GM21367 (cell line): Measurements from ENCODE around the gene SIT1.
A peak's percentile ranks its signal among the peaks of the same experiment; 100 is the strongest.

Source experiments
- ATAC-seq: cut with Tn5 transposase; IDR thresholded peaks from one replicate; pipeline ENCODE4 v1.9.1; 2021; ENCODE audit not compliant: unreplicated experiment

SIT1 gene, protein sequence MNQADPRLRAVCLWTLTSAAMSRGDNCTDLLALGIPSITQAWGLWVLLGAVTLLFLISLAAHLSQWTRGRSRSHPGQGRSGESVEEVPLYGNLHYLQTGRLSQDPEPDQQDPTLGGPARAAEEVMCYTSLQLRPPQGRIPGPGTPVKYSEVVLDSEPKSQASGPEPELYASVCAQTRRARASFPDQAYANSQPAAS

DNA sequence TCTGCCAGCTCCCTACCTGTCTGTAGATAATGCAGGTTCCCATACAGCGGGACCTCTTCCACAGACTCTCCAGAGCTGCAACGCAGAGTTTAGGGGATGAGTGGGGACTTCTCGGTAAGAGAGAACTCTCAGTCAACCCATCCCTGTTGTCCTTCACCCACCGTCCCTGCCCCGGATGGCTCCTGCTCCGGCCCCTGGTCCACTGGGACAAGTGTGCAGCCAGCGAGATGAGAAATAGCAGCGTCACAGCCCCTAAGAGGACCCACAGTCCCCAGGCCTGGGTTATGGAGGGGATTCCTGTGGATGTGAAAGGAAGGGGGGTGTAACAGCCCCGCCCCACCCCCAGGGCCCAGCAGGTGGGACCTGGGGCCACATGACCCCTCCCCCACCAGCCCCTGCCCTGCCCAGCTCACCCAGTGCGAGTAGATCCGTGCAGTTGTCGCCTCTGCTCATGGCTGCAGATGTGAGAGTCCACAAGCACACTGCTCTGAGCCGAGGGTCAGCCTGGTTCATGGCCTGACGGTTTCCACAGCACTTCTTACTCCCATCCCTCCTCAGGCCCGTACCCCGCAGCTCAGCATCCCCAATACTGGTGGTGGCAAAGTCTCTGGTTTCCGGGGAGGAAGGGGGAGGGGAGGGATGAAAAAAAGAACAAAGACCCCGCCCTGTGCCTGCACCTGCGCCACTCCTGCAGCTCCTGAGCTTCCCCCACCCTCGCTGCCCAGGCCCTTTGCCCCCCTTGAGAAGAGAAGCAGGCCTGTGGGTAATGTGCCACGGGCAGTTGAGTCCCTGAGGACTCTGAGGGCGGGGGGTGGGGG lies at the start of gene SIT1:
SIT1 (minus strand) TSS at position 591 of the 818 bp plus-strand sequence; CDS start at position 513, 78 bp downstream.
- ATAC-seq: no peak

DNA sequence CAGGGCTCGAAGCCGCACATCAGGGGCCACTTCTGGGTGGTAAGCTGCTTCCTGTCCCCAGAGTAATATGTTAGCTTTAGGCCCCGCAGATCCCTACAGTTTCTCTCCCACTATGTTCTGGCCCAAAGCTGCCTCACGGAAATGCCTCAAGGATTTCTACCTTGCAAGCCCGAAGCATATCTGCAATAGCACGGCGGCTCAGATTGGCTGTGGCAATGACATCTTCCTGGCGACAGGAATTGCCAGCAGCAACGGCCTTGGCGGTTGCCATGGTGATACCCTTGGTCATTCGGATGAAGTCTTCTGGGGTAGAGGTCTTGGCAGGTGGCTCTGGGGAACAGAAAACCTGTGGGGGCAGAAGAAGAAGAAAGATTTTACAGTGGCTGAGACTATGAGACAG lies 49.3 kb upstream of the SIT1 start:
- ATAC-seq: no peak

DNA sequence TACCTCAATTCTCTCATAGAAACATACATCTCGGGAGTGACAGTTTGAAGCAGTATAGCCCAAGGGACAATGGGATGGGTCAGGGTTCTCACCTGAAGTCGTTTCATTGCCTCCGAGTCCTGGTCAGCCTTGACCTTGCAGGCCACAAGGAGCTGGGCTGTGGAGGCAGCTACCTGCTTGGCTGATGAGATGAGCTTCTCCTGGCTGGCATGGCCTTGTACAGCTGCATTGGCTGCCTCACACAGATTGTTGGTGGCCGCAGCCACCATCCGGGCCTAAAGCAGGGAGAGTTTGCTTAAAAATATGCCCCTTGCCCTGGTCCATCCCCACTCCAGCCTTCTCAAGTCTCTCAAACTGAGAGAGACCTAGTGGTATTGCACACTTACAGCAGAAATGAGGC lies 47.5 kb upstream of the SIT1 start:
- no peak for ATAC-seq

DNA sequence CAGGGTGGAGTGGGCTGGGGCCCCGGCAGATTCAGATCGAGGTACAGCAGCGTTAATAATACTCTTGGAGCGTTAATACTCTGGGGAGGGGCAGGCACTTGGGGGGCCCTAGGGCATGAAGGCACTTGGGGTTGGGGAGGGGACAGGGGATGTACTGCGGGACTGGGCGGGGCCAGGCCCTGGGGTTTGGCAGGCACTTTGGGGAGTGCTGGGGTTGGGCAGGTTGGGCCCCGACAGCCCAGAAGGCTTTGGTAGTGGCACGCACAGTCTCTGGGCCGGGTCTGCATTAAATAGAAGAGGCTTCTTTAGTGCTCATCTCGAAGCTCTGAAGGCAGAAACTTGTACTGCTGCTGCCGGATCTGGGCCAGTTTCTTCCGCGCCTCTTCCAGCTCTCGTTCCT lies 46.8 kb upstream of the SIT1 start:
- no peak for ATAC-seq

DNA sequence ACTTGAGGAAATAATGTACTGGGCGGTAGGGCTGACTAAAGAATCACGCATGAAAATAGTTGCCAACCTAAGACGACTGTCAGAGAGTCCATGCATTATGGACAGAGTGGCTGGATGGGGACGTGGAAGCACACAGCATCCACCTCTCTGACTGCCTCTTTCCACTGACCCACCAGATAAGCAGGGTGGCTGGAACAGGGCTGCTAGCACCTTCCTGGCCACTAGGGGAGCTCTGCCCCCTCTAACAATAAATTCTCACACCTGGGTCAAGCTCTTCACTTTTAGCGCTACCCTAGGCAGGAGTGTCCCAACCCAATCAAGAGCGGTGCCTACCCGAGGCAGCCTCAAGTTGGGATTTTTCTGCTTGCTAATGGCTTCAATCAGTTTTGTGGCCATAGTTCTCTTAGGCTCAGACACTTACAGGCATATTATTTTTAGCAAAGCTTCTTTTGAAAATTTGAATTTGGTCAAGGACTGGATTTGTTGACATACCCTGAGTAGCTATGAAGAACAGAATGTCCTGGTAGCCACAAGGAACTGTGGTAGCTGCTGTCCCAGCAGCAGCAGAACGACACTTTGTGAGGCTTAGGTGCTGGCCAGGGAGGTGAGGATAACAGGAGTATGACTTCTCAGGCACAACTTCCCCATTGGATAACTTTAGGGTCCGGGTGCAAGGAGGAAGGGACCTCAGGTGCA lies 45.9 kb upstream of the SIT1 start:
- peak; percentile 60 for ATAC-seq

DNA sequence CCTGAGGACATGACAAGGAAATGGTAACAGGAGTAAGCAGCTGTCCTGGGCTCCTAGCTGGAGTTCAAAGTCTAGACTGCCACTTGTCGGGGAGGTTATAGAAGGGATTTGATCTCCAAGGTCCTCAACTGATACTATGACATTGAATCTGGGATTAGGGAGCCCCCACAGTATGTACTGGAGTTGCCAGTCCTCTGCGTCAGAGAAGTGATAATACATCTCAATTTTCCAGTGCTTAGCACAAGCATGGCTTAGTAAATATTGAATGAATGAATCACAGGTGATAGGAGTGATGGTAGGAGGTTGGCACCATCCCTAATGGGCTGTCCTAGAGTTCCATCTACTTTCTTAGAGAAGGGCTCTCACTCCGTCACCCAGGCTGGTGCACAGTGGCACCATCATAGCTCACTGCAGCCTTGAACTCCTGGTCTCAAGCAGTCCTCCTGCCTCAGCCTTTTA lies 45.2 kb upstream of the SIT1 start:
- ATAC-seq: no peak

DNA sequence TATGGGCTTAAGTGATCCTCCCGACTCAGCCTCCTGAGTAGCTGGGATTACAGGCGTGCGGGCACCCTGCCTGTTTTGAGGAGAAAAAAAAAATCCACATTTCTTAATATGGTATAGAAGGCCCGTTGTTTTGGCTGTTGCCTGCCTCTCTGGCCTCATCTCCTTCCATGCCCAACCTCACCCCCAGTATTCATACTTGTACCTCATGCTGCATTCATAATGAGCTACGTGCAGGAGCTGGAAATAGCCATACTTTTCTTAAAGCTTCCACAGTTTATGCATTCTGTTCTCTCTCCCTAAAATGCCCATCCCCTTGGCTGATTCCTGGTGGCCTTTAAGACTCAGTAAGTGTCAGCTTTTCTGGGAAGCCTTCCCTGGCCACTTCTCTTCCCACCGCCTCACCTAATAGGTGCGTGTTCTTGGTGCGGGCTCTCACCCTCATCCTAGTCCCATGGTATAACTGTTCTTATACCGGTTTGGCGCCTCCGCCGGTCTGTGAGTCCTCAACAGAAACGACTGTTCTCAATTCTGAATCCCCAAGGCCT lies 41.1 kb upstream of the SIT1 start:
- no peak for ATAC-seq

DNA sequence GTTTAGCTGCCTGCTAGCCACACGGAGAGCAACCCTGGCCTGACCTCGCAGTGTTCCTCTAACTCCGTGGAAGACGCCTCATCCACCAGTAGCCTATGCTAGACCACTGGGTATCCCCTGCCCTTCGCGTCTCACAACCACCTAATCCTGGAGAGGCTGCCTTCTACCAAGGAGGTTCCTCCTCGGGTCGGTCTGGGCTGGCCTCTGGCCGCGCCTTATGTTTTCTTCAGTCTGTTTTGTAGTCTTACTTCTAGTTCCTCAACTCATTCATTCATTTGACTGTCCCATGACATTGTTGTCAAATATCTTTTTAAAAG lies 40.6 kb upstream of the SIT1 start:
- ATAC-seq: no peak

DNA sequence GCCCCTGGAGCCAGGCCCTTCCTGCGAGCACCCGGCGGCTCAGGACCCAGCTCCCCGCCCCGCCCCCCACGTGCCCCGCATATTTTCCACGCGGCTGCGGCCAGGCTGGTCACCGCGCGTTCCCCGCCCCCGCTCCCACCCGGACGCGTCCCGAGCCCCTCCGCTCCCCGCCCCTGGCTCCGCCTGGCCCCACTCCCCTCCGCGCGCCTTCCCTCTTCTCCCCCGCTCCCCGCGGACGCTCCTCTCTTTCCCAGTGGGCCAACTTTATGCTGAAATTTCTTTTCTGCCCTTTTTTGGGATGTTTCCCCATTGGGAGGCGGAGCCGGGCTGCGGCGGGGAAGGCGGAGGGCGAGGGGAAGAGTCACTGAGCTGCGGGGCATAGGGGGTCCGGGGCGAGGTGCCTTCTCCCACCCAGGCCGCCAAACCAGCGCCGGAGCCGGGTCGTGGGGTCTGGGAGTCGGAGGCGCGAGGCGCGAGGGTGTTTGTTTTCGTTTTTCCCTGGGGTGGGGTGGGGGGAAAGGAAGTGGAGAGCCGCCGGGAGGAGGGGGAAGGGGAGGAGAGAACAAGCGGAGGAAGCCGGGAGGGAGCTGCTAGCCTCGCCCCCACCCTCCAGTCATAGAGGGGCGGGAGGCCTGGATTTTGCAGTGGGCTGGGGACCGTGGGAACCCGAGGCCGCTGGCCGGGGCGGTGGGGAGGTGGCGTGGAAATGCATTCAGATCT lies 40.0 kb upstream of the SIT1 start:
- ATAC-seq: no peak

DNA sequence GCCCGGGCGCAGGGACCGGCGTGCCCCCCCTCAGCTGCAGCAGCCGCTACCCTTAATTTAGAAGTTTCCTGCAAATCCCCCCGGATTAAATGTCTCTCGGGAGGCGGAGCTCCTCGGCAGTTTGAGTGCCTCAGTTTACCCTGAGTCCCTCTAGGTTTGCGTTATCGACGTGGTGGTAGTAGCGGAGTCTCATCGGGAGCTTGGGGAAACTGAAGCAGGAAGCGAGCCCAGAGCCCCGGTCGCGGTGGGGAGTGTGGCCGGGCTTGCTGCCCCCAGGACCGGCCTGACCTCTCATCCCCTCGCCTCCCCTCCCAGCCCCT lies 39.5 kb upstream of the SIT1 start:
- no peak for ATAC-seq

DNA sequence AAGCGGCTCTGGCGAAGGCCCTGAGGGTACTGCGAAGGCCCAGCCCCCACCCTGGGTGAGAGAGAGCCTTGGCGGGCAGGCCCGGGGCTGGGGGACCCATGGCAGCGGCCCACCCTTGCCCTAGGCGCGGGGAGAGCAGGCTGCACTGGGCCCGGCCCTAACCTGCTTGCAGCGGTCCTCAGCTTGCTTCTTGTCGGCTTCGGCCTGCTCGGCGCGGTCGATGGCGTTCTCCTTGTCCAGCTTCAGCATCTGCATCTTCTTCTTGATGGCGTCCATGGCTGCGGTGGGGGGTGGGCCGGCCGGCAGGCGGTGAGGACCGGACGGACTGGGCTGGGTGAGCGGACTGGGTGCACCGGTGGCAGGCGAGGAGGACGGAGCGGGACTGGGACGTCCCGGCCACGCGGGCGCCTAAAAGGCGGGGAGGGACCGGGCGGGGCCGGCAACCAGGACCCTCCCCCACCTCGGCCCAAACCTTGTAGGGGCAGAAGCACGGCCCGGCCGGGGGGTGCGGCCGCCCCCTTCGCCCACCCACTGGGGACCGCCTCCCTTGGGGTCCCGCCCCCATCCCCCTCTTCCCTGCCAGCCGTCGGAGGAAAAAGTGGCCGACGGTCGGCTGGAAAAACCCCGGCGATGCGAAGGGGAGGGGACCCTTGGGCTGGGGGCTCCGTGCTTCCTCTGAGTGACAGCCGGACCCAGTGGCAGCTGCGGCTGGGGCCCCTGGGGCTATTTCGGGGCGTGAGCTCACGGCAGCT lies 39.0 kb upstream of the SIT1 start, which contains the start of gene TPM2:
TPM2 (minus strand) TSS at position 384 of the 752 bp plus-strand sequence; CDS start at position 276, 108 bp downstream.
- no peak for ATAC-seq

DNA sequence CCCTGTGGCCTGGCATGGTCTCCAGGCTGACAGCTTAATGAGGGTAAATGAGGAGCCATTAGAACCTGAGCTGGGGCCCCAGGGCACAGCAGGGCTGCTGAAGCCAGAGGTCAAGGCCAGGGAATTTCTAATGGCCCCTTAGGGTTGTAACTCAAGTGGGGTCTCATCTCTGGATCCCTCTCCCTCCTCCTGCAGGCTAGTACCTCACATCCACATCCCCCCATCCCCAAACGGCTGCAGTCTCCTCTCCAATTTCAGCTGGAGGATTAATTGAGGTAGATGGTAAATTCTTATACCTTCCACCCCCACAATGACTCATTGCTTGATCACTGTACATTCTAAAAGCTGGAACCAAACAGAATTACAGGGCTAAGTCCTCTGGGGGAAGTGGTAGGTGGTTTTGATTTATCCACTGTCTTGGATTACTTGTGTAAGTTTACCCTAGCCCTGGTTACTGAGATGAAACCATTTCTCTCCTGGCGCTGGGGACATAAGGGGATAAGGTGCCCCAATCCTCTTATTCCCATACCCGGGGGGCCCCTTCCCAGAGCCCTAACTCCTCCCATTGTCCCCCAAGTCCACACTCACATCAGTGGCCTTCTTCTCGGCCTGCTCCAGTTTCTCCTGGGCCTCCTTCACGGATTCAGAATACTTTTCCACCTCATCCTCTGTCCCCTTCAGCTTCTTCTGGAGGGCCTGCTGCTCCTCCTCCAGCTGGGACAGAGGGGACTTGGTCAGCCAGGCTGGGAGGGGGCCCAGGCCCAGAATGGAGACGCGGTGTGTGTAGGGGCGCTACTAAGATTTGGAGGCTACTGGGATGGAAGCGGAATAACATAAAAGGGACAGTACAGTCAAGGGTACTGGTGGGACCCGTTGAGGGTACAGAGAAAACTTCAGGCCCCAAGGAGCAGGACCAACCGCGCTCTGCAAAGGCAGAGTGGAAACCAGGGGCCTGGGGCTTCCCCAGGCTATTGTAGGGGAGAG lies 38.1 kb upstream of the SIT1 start:
- ATAC-seq: no peak

DNA sequence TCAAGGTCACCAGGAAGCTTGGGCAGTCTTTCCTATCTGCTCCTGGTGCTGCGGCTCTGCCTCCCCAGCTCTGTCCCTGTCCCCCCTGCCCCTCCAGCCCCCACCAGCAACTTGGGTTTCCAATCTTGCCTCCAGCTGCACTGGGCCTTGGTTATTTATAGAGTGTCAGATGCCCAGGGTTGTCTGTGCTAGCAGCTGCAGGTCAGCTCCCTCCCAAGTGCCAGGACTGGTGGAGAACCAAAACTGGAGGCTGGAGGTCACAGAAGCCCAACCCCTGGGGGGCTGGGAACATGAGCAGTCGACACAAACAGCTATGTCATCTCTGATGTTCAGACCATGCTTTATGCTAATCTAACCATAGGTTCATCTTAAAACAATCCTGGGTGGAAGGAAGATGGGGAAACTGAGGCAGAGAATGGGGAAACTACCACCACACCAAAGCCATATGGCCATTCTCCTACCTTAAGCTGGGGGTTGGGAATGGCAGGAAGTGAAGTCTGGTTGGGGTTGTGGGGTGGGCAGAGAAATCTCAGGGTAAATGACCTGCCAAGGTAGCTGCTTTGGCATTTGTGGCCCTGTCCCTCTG lies 37.3 kb upstream of the SIT1 start:
- ATAC-seq: no peak

DNA sequence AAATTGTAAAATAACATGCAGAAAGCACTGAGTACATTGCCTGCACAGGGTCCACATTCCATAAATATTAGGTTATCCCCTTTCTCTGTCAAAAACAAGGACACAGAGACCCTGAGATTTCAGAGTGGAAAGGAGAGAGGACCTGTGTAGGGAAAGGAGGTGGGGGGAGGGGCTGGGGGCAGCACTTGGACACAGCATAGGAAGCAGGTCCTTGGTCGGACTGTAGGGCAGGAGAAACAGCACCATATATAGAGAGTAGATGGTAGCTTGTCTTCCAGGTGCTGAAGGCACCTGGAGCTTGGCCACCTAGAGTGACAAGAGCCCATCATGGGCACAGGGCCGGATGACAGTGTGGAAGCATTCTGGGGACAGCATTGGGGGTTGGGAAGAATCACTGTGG lies 36.6 kb upstream of the SIT1 start:
- no peak for ATAC-seq

DNA sequence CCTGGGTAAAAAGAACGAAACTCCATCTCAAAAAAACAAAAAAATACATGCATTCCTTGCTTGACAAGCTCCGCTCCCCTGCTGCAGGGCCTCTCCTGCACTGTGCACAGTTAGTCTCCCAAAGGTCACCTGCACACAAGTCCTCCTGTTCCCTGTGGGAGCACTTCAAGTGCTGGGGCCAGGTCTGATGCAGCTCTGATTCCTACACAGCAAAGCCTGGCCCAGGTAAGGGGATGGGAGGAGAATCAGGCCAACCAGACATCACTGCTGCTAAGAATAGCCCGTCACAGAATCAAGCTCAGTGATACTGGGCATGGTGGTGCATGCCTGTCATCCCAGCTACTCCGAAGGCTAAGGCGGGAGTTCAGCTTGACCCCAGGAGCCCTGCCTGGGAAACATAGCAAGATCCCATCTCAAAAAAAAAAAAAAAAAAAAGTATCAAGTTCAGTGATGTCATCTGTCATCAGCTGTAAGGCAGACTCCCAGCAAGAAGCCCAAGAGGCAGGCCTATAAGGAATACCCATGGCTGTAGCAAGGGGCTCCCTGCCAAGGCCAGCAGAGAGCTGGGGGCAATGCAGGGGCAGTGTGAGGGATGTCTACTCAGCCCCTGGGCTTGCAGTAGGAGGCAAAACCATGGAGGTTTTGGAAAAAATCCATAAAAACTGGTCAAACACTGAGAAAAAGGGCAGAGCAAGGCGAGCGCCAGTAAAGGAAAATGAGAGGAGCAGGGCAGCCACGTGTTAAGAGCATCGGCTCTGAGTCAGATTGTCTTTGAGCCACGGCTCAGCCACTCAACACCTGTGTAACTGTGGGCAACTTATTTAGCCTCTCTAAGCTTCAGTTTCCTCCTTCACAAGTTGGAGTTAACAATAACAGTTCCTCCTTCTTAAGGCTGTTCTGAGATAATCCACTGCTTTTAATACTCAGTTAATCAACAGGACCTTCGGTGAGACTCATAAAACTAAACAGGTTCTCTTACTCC lies 35.8 kb upstream of the SIT1 start:
- no peak for ATAC-seq

DNA sequence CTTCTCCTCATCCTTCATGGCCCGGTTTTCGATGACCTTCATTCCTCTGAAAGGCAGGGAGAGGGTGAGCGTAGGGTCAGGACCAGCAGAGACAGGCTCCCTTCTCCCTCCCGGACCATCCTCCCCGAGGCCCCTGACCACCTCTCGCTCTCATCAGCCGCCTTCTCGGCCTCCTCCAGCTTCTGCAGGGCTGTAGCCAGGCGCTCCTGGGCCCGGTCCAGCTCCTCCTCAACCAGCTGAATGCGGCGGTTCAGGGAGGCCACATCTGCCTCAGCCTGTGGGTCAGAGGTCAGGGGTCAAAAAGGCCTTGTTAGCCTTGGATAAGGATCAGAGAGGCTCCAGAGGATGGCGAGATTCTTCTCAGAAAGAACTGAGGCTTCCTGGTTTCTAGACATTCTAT lies 34.8 kb upstream of the SIT1 start:
- no peak for ATAC-seq

DNA sequence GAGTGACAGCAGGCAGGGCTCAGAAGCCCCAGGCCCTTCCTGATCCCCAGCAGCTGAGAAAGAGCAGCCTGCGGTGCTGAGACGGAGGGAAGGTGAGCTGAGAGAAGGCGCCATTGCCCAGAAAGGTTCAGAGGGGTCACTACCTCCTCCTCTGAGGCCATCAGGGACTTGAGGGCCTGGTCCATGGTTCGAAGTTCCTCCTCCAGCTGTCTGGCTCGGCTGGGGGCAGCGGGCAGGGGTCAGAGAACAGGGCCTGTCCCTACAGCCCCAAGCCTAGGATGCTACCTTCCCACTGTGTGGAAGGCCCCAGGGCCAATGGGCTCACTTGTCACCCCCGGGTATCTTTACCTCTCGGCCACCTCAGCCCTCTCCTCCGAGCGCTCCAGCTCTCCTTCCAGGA lies 34.2 kb upstream of the SIT1 start:
- ATAC-seq: no peak

DNA sequence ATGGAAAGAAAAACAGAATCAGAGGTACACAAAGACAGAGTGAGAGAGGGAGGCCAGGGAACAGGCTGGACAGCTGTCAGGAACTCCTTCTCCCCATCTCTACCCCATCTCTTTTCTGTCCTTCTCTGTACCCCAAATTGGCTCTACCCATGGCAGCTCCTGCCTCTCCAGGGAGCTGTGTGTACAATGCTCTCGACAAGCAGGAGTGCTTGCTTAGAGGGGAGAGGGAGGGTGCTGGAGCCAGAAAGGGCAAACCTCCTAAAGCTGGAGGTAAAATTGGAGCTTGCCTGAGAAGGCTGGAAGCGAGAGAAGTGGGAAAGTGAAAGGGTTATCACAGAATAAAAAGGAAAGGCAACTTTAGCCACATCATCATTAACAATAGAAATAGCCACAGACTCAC lies 32.6 kb upstream of the SIT1 start:
- no peak for ATAC-seq
